Measurements from ENCODE around the gene CAMK2D. TPM values are rescaled to one million over a fixed set of nuclear protein-coding genes. Genes with fewer than 3 reads are reported as not detected.
A peak's percentile ranks its signal among the peaks of the same experiment; 100 is the strongest.

Gene CAMK2D
- total RNA-seq, 1 experiment from 2014 or later, result 9.0 TPM

DNA sequence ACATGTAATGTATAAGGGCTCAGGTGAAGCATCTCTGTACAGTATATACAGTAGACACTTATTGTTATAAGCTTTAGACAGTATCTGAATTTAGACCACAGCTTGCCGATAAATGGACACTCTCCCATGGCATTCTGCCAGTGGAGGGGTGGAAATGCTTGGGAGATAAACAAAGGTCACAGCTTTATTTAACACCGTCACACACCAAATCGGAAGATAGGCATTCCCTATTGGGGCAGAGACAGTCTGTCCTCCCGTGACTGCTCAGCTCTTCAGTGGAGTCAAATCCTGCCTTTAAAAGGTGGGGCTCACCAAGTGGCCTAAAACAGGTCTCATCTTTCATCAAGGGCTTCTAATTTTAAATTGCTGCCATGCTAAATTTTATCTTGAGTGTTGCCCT, 178.8 kb downstream of the CAMK2D start:
- Histone ChIP-seq H2BK120ac (ENCODE audit: low read depth, low read length, poor library complexity, severe bottlenecking) (no peak overlapping the region), H3K27me3 (ENCODE audit: insufficient read depth, low read length) (no peaks in the 10 kb centered on the region), H3K27ac (ENCODE audit: insufficient read length, low read depth, low read length) (no peak overlapping the region), H2BK5ac (ENCODE audit: insufficient read length, low read length) (no peak overlapping the region), H3K56ac (ENCODE audit: insufficient read length, low read depth, low read length) (no peak overlapping the region), H3K79me1 (ENCODE audit: insufficient read depth, low read depth, low read length, poor library complexity, severe bottlenecking) (no peaks in the 10 kb centered on the region), H2AFZ (ENCODE audit: low read length) (no peak overlapping the region), H3K4me2 (ENCODE audit: insufficient read depth, insufficient read length, low read length) (no peak overlapping the region), H2AK5ac (ENCODE audit: insufficient read length, low read length) (no peak overlapping the region), H3K9me3 (ENCODE audit: control insufficient read depth, low read depth, low read length) (no peaks in the 10 kb centered on the region), H3K18ac (ENCODE audit: insufficient read length, low read depth, low read length) (no peak overlapping the region), H3K9ac (ENCODE audit: extremely low read depth, insufficient read length, low read length) (no peak overlapping the region), H4K20me1 (ENCODE audit: control insufficient read depth, insufficient read depth, insufficient read length) (no peaks in the 10 kb centered on the region), H3K14ac (ENCODE audit: insufficient read depth, low read length) (no peak overlapping the region), H3K4ac (ENCODE audit: low read depth, low read length) (no peak overlapping the region), H2BK12ac (ENCODE audit: insufficient read length, low read depth, low read length) (no peak overlapping the region), H3K4me1 (ENCODE audit: insufficient read depth, low read length) (peaks cover 5% of the 10 kb centered on the region; the same call in 1 of the 2 replicates), H2BK15ac (ENCODE audit: low read depth, low read length) (no peak overlapping the region), H4K91ac (ENCODE audit: insufficient read length, low read depth, low read length) (no peak overlapping the region), H3K79me2 (ENCODE audit: insufficient read depth, low read length) (no peaks in the 10 kb centered on the region), H3T11ph (ENCODE audit: low read length) (no peak overlapping the region), H2BK20ac (ENCODE audit: low read depth, low read length, poor library complexity, severe bottlenecking) (no peak overlapping the region), H4K8ac (replicated peaks; ENCODE audit: insufficient read length, low read depth, low read length) (no peak overlapping the region), H3K23me2 (ENCODE audit: insufficient read length, low read depth, low read length, poor library complexity, severe bottlenecking) (no peaks in the 10 kb centered on the region), H3K23ac (ENCODE audit: insufficient read length, low read depth, low read length) (no peak overlapping the region), H4K5ac (ENCODE audit: insufficient read length, low read depth, low read length) (no peak overlapping the region)
- no CpG with 5 or more reads among the region's 4 CpGs for WGBS (ENCODE audit: extremely low coverage, insufficient read length, low lambda C conversion rate)
- peaks cover 12 to 18% of the 10 kb centered on the region in 2 experiments for H3K4me1 Mint-ChIP-seq
- no peak overlapping the region for H3K4me3 Mint-ChIP-seq
- no peaks in the 10 kb centered on the region for H3K9me3 Mint-ChIP-seq
- no peak for DNase-seq
- no peaks in the 10 kb centered on the region for H3K27me3 Mint-ChIP-seq (ENCODE audit: low read depth)
- TF ChIP-seq, protein P1, sequence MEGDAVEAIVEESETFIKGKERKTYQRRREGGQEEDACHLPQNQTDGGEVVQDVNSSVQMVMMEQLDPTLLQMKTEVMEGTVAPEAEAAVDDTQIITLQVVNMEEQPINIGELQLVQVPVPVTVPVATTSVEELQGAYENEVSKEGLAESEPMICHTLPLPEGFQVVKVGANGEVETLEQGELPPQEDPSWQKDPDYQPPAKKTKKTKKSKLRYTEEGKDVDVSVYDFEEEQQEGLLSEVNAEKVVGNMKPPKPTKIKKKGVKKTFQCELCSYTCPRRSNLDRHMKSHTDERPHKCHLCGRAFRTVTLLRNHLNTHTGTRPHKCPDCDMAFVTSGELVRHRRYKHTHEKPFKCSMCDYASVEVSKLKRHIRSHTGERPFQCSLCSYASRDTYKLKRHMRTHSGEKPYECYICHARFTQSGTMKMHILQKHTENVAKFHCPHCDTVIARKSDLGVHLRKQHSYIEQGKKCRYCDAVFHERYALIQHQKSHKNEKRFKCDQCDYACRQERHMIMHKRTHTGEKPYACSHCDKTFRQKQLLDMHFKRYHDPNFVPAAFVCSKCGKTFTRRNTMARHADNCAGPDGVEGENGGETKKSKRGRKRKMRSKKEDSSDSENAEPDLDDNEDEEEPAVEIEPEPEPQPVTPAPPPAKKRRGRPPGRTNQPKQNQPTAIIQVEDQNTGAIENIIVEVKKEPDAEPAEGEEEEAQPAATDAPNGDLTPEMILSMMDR (conservative IDR thresholded peaks at IDR 0.05), result no peak
- H3K36me3 Mint-ChIP-seq (ENCODE audit: insufficient read depth in 1 of 3, low read depth in 3 of 3), result peaks cover 0 to 2% (median 0%) of the 10 kb centered on the region in 3 experiments; a peak in 1 of 7 replicates
- H3K27ac Mint-ChIP-seq, result peak overlapping the region in 1 of 3 experiments; percentile 62; a peak in 1 of 7 replicates
